GM19328 (cell line): ENCODE measurements around the gene RNF182.
"Not testable (repeated sequence)": the region's sequence is repeated elsewhere in the genome, so short reads cannot be mapped to it uniquely, and the experiment has no call there.

Experiments used
- ATAC-seq: cut with Tn5 transposase; IDR thresholded peaks from one replicate; pipeline ENCODE4 v1.9.1; 2021; ENCODE audit warnings: mild to moderate bottlenecking, moderate library complexity; ENCODE audit not compliant: unreplicated experiment

Gene RNF182, protein sequence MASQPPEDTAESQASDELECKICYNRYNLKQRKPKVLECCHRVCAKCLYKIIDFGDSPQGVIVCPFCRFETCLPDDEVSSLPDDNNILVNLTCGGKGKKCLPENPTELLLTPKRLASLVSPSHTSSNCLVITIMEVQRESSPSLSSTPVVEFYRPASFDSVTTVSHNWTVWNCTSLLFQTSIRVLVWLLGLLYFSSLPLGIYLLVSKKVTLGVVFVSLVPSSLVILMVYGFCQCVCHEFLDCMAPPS

DNA sequence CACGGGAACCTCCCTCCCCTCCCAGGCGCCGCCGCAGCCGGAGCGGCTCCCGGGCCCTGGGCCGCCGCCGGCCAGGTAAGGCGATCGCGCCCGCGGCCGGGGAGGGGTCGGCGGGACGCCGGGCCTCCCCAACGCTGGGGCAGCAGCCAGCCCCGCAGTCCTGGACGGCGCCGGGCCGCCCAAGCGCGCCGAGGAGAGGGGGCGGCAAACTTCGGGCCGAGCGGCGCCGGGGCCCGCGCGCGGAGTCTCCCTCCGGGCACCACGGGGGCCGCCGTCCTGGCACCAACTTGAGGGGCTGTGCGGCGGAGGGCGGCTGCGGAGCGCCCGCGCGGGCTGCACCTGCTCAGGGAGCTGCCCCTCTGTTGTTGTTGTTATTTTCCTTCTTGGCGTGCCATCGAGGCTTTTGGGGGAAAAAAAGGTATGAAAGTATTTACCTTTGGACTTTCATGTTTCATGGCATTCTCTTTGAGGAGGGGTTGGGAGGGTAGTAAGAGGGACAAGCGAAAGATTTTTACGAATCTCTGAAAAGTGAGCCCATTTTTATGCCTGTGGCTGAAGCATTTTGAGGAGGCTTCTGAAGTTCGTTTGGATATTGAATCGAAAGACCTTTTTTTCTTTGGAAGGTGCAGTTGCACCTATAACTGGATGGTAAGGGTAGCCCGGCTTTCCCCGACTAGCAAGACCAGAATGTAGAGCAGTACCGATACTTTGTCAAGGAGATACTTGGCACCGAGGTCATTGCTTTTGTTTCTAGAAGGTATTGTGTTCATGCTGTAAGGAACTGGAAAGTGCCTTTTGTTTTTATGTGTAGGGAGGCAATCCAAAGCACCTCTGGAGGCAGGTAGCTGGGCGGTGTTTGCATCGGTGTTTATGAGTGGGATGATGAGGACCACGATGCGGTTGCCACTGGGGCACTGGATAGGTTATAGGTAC lies at the start of gene RNF182:
TSS of gene RNF182 (plus strand) at position 4 of the 933 bp plus-strand sequence. CDS start 52,168 bp downstream, outside the sequence.
- ATAC-seq, result no peak

DNA sequence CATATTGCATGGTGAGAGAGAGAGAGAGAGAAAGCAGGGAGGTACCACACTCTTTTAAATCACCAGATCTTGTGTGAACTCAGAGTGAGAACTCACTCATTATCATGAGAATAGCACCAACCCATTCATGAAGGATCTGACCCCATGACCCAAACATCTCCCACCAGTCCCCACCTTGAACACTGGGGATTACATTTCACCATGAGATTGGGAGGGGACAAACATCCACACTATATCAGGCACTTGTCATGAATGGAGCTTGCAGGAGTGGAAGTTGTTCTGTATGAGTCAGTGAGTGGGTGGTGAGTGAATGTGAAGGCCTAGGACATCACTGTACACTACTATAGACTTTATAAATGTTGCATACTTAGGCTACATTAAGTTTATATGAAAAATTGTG lies 47.7 kb upstream of the RNF182 start:
- no peak for ATAC-seq

DNA sequence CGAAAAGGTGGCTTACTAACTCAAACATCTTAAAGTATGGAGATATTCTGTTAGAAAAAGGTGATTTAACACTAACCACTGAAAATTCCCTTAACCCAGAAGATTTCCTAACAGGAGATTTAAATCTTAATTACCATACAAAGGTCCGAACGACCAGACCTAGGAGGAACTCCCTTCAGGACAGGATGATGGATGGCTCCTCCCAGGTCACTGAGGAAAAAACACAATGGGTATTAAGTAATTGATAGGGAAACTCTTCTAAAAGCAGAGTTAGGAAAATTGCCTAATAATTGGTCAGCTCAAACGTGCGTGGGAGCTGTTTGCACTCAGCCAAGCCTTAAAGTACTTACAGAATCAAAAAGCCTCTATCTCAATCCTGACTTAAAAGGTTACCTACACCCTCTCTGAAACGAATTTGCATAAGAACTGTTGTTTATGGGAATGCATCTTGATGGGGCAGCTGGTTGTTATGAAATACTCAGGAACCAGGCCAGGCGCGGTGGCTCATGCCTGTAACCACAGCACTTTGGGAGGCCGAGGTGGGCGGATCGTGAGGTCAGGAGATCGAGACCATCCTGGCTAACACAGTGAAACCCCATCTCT lies 44.6 kb upstream of the RNF182 start:
- ATAC-seq, result not testable (repeated sequence)

DNA sequence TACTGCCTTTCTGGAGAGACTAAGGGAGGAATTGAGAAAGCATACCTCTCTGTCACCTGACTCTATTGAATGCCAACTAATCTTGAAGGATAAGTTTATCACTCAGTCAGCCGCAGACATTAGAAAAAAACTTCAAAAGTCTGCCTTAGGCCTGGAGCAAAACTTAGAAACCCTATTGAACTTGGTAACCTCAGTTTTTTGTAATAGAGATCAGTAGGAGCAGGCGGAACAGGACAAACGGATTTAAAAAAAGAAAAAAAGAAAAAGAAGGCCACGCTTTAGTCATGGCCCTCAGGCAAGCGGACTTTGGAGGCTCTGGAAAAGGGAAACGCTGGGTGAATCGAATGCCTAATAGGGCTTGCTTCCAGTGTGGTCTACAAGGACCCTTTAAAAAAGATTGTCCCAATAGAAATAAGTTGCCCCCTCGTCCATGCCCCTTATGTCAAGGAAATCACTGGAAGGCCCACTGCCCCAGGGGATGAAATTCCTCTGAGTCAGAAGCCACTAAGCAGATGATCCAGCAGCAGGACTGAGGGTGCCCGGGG lies 43.1 kb upstream of the RNF182 start:
- ATAC-seq, result no peak

DNA sequence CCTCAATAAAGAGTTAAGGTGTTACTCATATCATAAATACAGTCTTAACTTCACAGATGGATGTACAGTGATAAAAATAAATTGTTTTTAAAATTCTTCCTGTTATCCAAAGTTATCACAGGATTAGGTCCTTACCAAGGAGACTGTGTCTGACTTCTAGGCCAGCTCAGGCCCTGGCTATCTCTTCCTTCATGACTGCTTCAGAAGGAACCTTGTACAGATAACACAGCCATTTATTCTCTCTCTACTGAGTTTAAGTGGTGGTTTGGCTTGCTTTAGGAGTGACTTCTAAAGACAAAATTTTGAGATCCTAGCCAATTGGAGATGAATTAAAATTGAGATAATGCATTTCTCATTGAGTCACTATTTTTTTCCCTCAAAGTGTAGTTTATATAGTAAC lies 40.8 kb upstream of the RNF182 start:
- ATAC-seq, result no peak

DNA sequence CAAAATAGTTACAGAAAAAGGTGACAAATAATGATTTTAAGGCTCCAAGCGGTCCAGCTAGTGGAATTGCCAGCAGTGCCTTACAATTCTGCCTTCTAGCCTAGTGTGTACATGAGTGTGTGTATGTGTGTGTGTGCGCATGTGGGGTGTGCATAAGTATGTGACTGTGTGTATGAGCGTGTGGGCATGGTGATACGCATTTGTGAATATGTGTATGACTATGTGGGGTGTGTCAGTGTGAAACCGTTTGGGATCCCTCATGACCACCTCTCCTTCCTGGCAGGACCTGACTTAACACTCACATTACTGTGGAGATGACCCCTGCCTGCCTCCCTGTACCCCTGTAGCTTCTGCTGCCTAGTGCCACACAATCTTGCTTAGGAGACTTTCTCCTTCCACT lies 40.4 kb upstream of the RNF182 start:
- ATAC-seq, result no peak

DNA sequence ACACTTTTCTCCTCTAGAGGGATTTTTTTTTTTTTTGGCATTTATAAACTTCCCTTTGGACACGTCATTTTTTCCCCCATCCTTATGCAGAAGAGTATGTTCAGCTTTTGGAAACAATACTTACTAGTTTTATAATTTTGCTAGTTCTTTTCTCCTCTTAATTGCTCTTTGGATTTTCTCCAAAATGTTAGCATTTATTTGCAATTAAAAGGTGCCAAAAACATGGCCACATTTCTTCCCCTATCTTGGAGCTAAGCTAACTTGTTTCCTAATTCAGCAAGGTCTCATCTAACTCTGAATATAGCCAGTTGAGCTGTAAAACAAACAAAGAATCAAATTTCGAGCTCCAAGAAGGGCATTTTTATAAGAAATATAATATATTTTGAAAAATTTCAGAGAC lies 39.2 kb upstream of the RNF182 start:
- no peak for ATAC-seq

DNA sequence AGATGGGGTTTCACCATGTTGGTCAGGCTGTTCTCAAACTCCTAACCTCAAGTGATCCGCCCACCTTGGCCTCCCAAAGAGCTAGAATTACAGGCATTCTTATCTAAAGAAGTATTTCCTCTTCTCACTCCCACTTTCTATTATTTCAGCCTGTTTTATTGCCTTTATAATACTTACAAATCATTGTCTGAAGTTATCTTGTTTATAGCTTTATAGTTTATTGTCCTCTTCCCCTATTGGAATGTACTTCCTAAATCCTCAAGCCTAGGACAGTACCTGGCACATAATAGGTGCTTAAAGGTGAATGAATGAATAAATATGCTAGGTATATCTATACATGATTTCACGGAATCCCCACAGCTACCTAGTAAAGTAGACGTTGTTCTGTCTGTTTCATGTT lies 37.8 kb upstream of the RNF182 start:
- no peak for ATAC-seq

DNA sequence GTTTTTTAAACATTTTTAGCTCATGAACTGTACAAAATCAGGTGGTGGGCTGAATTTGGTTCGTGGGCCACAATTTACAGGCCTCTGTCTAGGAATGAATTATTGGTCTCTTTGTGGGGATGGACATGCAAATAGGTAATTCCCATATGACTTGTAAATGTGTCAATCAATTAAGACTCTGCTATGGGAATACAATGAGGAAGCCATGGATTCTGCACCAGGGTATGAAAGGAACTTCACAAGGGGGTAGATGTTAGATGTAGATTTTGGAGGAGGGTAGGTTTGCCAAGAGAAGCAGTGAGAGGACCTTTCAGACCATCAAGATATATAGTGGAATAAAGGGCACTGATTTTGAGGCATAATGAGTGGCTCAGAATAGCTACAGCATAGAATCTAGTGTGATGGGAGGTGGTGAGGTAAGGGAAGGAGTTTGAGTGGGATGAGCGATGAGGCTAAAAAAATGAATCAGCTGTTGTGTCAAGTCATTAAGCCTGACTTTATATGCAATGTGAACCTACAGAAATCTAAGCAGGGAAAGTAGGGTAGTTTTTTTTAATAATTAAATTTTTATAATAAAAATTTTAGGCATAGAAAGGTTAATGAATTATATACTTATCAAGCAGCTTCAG lies 32.6 kb upstream of the RNF182 start:
- no peak for ATAC-seq

DNA sequence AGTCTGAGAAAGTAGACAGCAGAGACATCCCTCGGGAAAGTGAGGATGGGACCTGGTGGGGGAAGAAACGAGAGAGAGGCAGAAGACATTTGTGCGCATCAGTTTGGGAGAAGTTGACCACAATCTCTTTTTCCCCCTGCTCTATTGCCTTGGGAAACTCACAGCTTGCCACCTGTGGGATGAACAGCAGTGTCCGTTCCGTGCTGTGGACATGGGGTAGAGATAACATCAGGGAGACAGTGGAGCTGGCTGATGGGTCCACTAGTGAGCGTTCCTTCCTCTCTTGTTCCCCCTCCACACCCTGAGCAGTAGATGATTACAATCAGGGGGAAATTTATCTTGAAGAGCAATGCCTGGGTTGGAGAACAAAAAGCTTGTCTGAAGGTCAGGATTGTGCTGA lies 21.8 kb upstream of the RNF182 start:
- no peak for ATAC-seq

DNA sequence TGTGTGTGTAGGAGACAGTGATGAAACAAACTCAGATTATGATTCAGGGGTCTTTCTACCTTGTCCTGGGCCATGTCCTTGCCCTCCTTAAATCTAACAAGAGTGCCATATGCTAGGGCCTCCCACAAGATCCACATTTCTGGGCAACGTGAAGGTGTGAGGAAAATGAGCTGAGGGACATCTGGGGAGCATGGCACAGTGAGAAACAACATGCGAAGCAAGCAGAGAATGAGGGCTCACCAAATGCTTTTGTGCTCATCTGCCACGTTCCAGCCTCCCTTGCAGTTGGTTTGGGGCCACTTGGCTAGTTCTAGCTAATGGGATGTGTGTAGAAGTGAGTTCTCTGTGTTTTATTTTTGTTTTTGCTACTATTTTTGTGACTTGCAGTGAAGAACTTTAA lies 21.4 kb upstream of the RNF182 start:
- no peak for ATAC-seq

DNA sequence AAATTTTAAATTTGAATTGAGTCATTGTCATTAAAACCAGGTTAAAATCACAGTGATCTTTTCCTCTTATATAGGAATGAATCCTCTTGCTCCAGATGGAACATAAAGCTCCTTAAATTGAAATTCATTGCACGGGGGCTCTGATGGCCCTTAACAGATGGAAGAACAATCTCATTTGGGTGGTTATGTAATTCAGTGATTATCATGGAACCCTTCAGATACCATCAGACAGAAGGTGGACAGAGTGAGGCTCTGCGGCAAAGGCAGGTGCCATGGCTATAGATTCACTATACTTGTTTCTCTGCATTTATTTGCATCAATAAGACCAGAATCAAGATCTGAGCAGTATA lies 17.8 kb upstream of the RNF182 start:
- ATAC-seq, result no peak

DNA sequence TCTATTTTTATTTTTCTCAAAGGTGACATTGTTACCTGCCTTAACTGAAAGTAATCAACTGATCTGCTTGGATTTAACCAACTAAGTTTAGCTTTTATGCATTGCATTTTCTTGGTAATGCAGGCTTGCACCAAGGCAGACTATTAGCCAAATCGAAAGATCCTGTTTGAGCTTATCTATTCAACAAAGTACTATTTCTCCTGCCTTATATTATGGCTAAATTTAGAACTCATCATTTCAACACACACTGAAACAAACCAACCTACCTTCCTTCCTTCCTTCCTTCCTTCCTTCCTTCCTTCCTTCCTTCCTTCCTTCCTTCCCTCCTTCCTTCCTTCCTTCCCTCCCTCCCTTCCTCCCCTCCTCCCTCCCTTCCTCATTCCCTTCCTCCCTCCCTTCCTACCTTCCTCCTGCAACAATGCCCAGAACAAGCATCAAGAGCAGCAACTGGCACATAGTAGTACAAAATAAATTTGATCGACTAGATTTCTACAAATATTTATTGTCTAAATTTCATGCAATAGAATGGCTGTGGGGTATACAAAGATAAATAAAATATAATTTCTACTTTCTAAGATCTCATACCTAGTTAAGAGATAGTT lies 17.0 kb upstream of the RNF182 start:
- no peak for ATAC-seq

DNA sequence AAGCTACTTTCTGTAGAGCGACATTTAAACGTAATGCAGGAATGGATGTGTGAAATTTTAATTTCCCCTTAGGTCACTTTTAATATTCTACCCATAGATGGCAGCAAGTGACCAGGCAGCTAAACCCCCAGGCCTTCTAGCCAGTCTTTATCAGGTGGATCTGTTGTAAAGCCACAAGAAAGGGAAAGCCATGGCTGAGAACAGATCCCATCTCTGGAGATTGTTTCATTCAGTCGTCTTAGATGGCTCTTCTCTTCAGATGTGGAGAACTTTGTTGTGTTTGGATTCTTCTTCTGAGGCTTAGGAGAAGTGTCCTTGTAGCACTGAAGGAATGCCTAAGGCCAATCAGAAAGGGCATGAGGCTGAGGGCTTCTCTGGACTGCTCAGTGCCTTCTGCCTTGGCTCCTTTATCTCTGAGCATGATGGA lies 15.8 kb upstream of the RNF182 start:
- ATAC-seq, result no peak

DNA sequence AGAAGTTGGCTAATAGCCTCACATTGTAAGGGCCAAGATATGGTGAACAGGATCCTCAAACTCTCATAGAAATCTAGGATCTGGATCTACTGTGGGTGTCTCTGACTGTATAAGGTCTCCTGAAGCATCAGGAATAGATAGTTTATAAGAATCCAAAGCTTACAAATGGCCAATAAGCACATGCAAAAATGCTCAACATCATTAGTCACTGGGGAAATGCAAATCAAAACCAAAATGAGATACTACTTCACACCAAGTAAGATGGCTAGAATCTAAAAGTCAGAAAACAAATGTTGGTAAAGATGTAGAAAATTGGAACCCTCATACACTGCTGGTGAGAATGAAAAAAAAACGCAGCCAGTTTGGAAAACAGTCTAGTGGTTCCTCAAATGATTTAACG lies 14.3 kb upstream of the RNF182 start:
- no peak for ATAC-seq

DNA sequence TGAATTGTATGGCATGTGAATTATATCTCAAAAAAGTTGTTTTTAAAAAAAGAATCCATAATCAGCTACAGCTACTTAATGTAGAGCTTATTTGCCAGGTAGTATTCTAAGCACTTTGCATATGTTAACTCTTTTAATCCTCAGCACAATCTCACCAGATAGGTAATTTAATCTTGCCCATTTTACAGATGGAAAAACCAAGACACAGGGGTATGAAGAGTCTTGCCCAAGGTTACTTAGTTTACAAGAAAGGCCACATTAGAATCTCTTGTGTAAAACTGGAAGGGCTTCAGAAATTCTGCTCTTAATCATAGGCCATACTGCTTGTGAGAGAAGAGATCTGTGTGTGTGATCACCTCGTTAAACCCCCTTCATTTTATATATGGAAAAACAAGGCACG lies 13.4 kb upstream of the RNF182 start:
- ATAC-seq, result no peak

DNA sequence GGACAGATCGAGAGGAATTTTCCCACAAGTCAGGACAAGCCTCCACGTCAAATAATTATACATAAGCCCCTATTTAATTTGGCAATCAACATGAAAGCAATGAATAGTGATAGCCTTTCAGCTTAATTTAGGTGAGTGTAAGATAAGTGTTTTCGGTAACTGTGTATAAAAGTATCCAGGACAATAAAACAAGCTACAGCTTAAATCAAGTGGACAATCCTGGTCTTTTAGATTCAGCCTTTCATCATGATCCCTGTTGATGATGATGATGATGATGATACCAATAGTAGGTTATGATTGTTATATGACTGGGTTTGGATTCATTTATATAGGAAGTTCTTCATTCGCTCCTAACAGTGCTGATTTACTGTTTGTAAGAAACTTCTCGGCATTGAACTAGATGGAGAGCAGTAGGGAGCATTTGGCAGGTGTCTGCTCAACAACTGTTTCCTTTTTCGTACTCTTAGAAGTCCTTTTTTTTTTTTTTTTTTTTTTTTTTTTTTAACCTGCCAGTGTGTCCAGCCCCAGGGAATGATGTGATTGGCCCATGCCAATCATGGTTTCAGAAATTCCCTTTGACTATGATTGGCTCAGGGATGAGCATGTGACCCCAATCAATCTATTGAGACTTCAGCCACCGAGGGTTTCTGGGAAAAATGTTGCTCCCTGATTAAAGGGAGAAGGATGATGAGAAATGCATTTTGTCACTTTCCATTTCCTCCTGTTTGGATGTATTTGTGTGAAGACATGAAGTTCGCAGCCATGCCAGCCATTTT lies 11.3 kb upstream of the RNF182 start:
- ATAC-seq, result no peak

DNA sequence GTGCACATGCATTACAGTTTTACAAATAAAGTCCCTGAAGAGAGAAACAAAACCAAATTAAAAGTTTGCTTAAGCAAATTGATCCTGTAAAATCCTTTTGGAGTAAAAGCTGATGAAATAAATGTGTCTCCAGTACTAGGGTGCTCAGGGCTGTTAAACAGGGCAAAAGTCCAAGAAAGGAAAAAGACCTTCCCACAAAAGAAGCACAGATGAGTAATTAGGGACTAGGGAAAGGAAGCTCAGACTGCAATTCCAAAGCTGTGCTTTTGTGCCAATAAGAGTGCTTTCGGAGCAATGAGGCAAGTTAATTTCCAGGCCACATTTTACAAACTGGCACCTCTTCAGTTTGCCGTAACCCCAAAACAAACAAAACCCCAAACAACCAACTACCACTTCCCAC lies 10.4 kb upstream of the RNF182 start:
- ATAC-seq, result no peak

DNA sequence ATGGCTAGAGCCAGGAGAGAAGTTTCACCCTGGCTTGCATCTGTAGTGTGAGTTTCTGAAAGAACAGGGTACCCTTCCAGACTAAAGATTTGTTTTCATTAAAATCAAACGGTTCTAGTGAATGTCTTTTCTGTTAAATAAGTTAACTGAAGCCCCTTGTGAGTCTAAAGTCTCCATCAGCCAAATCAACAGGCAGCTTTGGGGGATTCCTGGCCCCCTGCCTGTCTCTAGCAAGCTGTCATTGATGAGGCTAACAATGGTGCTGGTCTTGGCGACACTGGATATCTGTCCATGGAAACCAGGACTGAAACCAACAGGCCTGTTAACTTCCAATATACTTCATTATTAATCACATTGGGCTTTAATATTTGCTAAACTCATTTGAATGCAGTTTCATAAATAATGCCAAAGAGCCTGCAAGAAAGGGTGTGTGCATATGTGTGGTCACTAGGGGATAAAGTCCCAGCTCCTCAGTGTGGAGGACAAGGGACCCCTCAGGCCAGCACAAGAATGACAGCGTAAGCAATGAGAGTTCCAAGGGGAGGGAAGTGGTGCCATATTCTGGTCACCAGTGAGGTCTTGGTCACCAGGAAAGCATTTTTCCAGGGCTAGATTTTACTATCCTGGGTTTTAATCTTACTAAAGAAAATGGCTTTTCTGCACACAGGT lies 9.1 kb upstream of the RNF182 start:
- no peak for ATAC-seq
